ENCODE results near the gene TTLL5. TPM values are rescaled to one million over a fixed set of nuclear protein-coding genes. Genes with fewer than 3 reads are reported as not detected.

TTLL5 gene
- total RNA-seq, 1 donor from 2014 or later: 45.2 TPM

GRCh38 chr14:75999511-76000190, 338.6 kb downstream of the TTLL5 start:
- Mint-ChIP-seq H3K4me3 (no peak overlapping the region), H3K9me3 (peaks cover 15% of the 10 kb centered on the region), H3K36me3 (peaks cover 49% of the 10 kb centered on the region), H3K4me1 (no peaks in the 10 kb centered on the region), H3K27me3 (ENCODE audit: low read depth) (no peaks in the 10 kb centered on the region), H3K27ac (no peak overlapping the region)
- no peak for DNase-seq (ENCODE audit: low spot score in 2 of 2, unreplicated experiment in 2 of 2)
- no peak for TF ChIP-seq CTCF (IDR thresholded peaks at IDR 0.05; ENCODE audit: unreplicated experiment)

GRCh38 chr14:76002383-76002782, 341.3 kb downstream of the TTLL5 start:
- DNase-seq (ENCODE audit: low spot score in 2 of 2, unreplicated experiment in 2 of 2): no peak
- Mint-ChIP-seq H3K4me1 (no peaks in the 10 kb centered on the region), H3K36me3 (peaks cover 66% of the 10 kb centered on the region), H3K27me3 (ENCODE audit: low read depth) (no peaks in the 10 kb centered on the region), H3K9me3 (peaks cover 23% of the 10 kb centered on the region), H3K27ac (no peak overlapping the region), H3K4me3 (no peak overlapping the region)
- TF ChIP-seq CTCF (IDR thresholded peaks at IDR 0.05; ENCODE audit: unreplicated experiment): no peak

Other genes starting within 250 kb of the TTLL5 start
- 43.4 to 51.1 TPM (median 44.4 TPM) in 3 replicates for gene JDP2, start 233.2 kb upstream of the TTLL5 start, total RNA-seq
- 1.4 to 1.8 TPM (median 1.6 TPM) in 3 replicates for gene BATF, start 138.8 kb upstream of the TTLL5 start, total RNA-seq
- gene FLVCR2, start 82.6 kb upstream of the TTLL5 start, total RNA-seq: 1.8 to 3.0 TPM (median 2.1 TPM) in 3 replicates
- 25.5 to 26.3 TPM (median 26.2 TPM) in 3 replicates for gene ERG28, start 370 bp upstream of the TTLL5 start, total RNA-seq

All from mesothelial cell of epicardium (in vitro differentiated cells).